Kidney tubule cell (primary cell): ENCODE data around the gene ATP8B3.

Experiments
- DNase-seq: peaks from one replicate; pipeline ENCODE4 v3.0.0-alpha.2; 2018; ENCODE audit warnings: low spot score

Gene ATP8B3

GRCh38 chr19:1816530-1817298 is 4.6 kb upstream of the ATP8B3 start:
- DNase-seq, result no peak

GRCh38 chr19:1815605-1816529 is 3.8 kb upstream of the ATP8B3 start:
- no peak for DNase-seq

GRCh38 chr19:1814833-1815604 is 2.9 kb upstream of the ATP8B3 start:
- DNase-seq, result no peak

- DNase-seq, result no peak
These were observed 2.3 kb upstream of the ATP8B3 start for GRCh38 chr19:1814391-1814790.

- DNase-seq, result no peak
These were observed 1.4 kb upstream of the ATP8B3 start for GRCh38 chr19:1813192-1814182.

- DNase-seq, result peak; percentile 97
These were observed 533 bp upstream of the ATP8B3 start for GRCh38 chr19:1812426-1813191.

- peak; percentile 95 for DNase-seq
These were observed 593 bp downstream of the ATP8B3 start for GRCh38 chr19:1811472-1811894.

- no peak for DNase-seq
These were observed 1.5 kb downstream of the ATP8B3 start for GRCh38 chr19:1810439-1811160.

GRCh38 chr19:1809678-1810077 is 2.4 kb downstream of the ATP8B3 start:
- no peak for DNase-seq

- DNase-seq, result no peak
These were observed 3.7 kb downstream of the ATP8B3 start for GRCh38 chr19:1808395-1808731.

GRCh38 chr19:1807695-1808394 is 4.2 kb downstream of the ATP8B3 start:
- peak; percentile 71 for DNase-seq

GRCh38 chr19:1807030-1807694 is 4.9 kb downstream of the ATP8B3 start:
- no peak for DNase-seq

GRCh38 chr19:1806184-1807029 is 5.7 kb downstream of the ATP8B3 start:
- DNase-seq, result no peak

GRCh38 chr19:1805401-1806183 is 6.5 kb downstream of the ATP8B3 start:
- no peak for DNase-seq

GRCh38 chr19:1804858-1805257 is 7.2 kb downstream of the ATP8B3 start:
- no peak for DNase-seq

GRCh38 chr19:1799695-1800342 is 12.3 kb downstream of the ATP8B3 start:
- no peak for DNase-seq
